Activated CD4-positive, alpha-beta T cell treated with anti-CD3 and anti-CD28 coated beads, Interleukin-2, amount 50 U/mL, for 48 hours (primary cell): ENCODE measurements around the gene AP2A2.

ENCODE experiments used
- DNase-seq, 2 experiments: peaks; one replicate each; pipeline ENCODE4 v3.0.0-alpha.2; 2020

Gene AP2A2

GRCh38 chr11:1044160-1044559 is 118.5 kb downstream of the AP2A2 start:
- DNase-seq: no peak

GRCh38 chr11:1047595-1048156 is 122.0 kb downstream of the AP2A2 start:
- no peak for DNase-seq

GRCh38 chr11:1048375-1049070 is 122.9 kb downstream of the AP2A2 start:
- DNase-seq: no peak

- DNase-seq: no peak
Measured at GRCh38 chr11:1049071-1049405, 123.4 kb downstream of the AP2A2 start.

- no peak for DNase-seq
Measured at GRCh38 chr11:1049431-1049891, 123.8 kb downstream of the AP2A2 start.

- no peak for DNase-seq
Measured at GRCh38 chr11:1049911-1050580, 124.4 kb downstream of the AP2A2 start.

GRCh38 chr11:1050581-1051355 is 125.1 kb downstream of the AP2A2 start:
- peak; percentile 76 to 79 for DNase-seq

GRCh38 chr11:1051356-1052132 is 125.9 kb downstream of the AP2A2 start:
- DNase-seq: no peak

GRCh38 chr11:1052133-1053011 is 126.7 kb downstream of the AP2A2 start:
- DNase-seq: no peak

GRCh38 chr11:1053121-1053901 is 127.6 kb downstream of the AP2A2 start:
- no peak for DNase-seq

- no peak for DNase-seq
Measured at GRCh38 chr11:1054143-1055108, 128.8 kb downstream of the AP2A2 start.

- no peak for DNase-seq
Measured at GRCh38 chr11:1055109-1055703, 129.5 kb downstream of the AP2A2 start.

- no peak for DNase-seq
Measured at GRCh38 chr11:1055990-1056771, 130.5 kb downstream of the AP2A2 start.

- no peak for DNase-seq
Measured at GRCh38 chr11:1057806-1058205, 132.1 kb downstream of the AP2A2 start.

GRCh38 chr11:1059759-1060158 is 134.1 kb downstream of the AP2A2 start:
- DNase-seq: no peak

- DNase-seq: no peak
Measured at GRCh38 chr11:1060410-1060809, 134.7 kb downstream of the AP2A2 start.

- DNase-seq: no peak
Measured at GRCh38 chr11:1060852-1061616, 135.4 kb downstream of the AP2A2 start.
